C4-2B (cell line): ENCODE measurements around the gene DGKB.

Experiments used
- H3K27ac ChIP-seq: fragments of 450-650 bp; 2 replicates; pipeline ENCODE4 v1.5.1; 2017
- CTCF ChIP-seq: fragments of 450-650 bp; conservative IDR thresholded peaks from 2 replicates; pipeline ENCODE4 v1.5.1; 2017; ENCODE audit warnings: mild to moderate bottlenecking
- ZFX ChIP-seq: fragments of 450-650 bp; IDR thresholded peaks from 2 replicates; pipeline ENCODE4 v1.6.1; 2017

DGKB gene

GRCh38 chr7:14894826-14895225 is 7.7 kb downstream of the DGKB start:
- no peak overlapping the region for H3K27ac ChIP-seq

GRCh38 chr7:14892961-14893360 is 9.6 kb downstream of the DGKB start:
- no peak overlapping the region for H3K27ac ChIP-seq
- no peak for TF ChIP-seq ZFX

More at GRCh38 chr7:14894826-14895225, 7.7 kb downstream of the DGKB start:
- TF ChIP-seq ZFX (no peak), CTCF (no peak)

GRCh38 chr7:14891289-14891688 is 11.3 kb downstream of the DGKB start:
- no peak for TF ChIP-seq ZFX
- no peak for TF ChIP-seq CTCF
- H3K27ac ChIP-seq: no peak overlapping the region

- no peak overlapping the region for H3K27ac ChIP-seq
- TF ChIP-seq ZFX (no peak), CTCF (no peak)
These were observed 13.6 kb downstream of the DGKB start for GRCh38 chr7:14888962-14889361.

- TF ChIP-seq CTCF: no peak
- no peak for TF ChIP-seq ZFX
- H3K27ac ChIP-seq: no peak overlapping the region
These were observed 16.0 kb downstream of the DGKB start for GRCh38 chr7:14886533-14886932.

GRCh38 chr7:14875941-14876587 is 26.5 kb downstream of the DGKB start:
- TF ChIP-seq CTCF (no peak), ZFX (no peak)
- H3K27ac ChIP-seq: no peak overlapping the region

GRCh38 chr7:14871880-14872279 is 30.7 kb downstream of the DGKB start:
- H3K27ac ChIP-seq: no peak overlapping the region
- TF ChIP-seq CTCF: no peak
- TF ChIP-seq ZFX: no peak

GRCh38 chr7:14870394-14870793 is 32.2 kb downstream of the DGKB start:
- H3K27ac ChIP-seq: no peak overlapping the region
- TF ChIP-seq CTCF: no peak
- no peak for TF ChIP-seq ZFX
